ENCODE results near the gene DDIT3. TPM values are rescaled to one million over a fixed set of nuclear protein-coding genes. Genes with fewer than 3 reads are reported as not detected.

The DDIT3 gene
- total and polyA plus RNA-seq, 4 donors = 4.7 to 30.2 (median 16.2) TPM

- no peak for TF ChIP-seq FOXA2 (IDR thresholded peaks at IDR 0.05)
- no peak for TF ChIP-seq ATF3 (IDR thresholded peaks at IDR 0.05)
- TF ChIP-seq JUND (IDR thresholded peaks at IDR 0.05) = no peak
- TF ChIP-seq HNF4A (conservative IDR thresholded peaks at IDR 0.05) = no peak
- no peak for TF ChIP-seq RAD21 (IDR thresholded peaks at IDR 0.05)
- TF ChIP-seq TAF1 (conservative IDR thresholded peaks at IDR 0.05) = no peak
- TF ChIP-seq FOXA1 (IDR thresholded peaks at IDR 0.05) = no peak
- TF ChIP-seq NR2F2 (IDR thresholded peaks at IDR 0.05) = no peak
- no peak for TF ChIP-seq EGR1 (IDR thresholded peaks at IDR 0.05; ENCODE audit: low read depth in 2 of 2)
- no peak for TF ChIP-seq YY1 (IDR thresholded peaks at IDR 0.05)
- TF ChIP-seq GABPA (IDR thresholded peaks at IDR 0.05 in 1 of 2, conservative IDR thresholded peaks at IDR 0.05 in 1 of 2) = no peak
- TF ChIP-seq, protein P1, sequence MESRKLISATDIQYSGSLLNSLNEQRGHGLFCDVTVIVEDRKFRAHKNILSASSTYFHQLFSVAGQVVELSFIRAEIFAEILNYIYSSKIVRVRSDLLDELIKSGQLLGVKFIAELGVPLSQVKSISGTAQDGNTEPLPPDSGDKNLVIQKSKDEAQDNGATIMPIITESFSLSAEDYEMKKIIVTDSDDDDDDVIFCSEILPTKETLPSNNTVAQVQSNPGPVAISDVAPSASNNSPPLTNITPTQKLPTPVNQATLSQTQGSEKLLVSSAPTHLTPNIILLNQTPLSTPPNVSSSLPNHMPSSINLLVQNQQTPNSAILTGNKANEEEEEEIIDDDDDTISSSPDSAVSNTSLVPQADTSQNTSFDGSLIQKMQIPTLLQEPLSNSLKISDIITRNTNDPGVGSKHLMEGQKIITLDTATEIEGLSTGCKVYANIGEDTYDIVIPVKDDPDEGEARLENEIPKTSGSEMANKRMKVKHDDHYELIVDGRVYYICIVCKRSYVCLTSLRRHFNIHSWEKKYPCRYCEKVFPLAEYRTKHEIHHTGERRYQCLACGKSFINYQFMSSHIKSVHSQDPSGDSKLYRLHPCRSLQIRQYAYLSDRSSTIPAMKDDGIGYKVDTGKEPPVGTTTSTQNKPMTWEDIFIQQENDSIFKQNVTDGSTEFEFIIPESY (IDR thresholded peaks at IDR 0.05) = no peak
- no peak for TF ChIP-seq SP1 (IDR thresholded peaks at IDR 0.05)
- no peak for TF ChIP-seq HNF4G (IDR thresholded peaks at IDR 0.05)
- no peak for TF ChIP-seq RXRA (IDR thresholded peaks at IDR 0.05)
- TF ChIP-seq, protein P2, sequence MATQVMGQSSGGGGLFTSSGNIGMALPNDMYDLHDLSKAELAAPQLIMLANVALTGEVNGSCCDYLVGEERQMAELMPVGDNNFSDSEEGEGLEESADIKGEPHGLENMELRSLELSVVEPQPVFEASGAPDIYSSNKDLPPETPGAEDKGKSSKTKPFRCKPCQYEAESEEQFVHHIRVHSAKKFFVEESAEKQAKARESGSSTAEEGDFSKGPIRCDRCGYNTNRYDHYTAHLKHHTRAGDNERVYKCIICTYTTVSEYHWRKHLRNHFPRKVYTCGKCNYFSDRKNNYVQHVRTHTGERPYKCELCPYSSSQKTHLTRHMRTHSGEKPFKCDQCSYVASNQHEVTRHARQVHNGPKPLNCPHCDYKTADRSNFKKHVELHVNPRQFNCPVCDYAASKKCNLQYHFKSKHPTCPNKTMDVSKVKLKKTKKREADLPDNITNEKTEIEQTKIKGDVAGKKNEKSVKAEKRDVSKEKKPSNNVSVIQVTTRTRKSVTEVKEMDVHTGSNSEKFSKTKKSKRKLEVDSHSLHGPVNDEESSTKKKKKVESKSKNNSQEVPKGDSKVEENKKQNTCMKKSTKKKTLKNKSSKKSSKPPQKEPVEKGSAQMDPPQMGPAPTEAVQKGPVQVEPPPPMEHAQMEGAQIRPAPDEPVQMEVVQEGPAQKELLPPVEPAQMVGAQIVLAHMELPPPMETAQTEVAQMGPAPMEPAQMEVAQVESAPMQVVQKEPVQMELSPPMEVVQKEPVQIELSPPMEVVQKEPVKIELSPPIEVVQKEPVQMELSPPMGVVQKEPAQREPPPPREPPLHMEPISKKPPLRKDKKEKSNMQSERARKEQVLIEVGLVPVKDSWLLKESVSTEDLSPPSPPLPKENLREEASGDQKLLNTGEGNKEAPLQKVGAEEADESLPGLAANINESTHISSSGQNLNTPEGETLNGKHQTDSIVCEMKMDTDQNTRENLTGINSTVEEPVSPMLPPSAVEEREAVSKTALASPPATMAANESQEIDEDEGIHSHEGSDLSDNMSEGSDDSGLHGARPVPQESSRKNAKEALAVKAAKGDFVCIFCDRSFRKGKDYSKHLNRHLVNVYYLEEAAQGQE (IDR thresholded peaks at IDR 0.05) = no peak
- TF ChIP-seq, protein P3, sequence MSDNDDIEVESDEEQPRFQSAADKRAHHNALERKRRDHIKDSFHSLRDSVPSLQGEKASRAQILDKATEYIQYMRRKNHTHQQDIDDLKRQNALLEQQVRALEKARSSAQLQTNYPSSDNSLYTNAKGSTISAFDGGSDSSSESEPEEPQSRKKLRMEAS (IDR thresholded peaks at IDR 0.05) = no peak
- TF ChIP-seq, protein P4, sequence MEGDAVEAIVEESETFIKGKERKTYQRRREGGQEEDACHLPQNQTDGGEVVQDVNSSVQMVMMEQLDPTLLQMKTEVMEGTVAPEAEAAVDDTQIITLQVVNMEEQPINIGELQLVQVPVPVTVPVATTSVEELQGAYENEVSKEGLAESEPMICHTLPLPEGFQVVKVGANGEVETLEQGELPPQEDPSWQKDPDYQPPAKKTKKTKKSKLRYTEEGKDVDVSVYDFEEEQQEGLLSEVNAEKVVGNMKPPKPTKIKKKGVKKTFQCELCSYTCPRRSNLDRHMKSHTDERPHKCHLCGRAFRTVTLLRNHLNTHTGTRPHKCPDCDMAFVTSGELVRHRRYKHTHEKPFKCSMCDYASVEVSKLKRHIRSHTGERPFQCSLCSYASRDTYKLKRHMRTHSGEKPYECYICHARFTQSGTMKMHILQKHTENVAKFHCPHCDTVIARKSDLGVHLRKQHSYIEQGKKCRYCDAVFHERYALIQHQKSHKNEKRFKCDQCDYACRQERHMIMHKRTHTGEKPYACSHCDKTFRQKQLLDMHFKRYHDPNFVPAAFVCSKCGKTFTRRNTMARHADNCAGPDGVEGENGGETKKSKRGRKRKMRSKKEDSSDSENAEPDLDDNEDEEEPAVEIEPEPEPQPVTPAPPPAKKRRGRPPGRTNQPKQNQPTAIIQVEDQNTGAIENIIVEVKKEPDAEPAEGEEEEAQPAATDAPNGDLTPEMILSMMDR (IDR thresholded peaks at IDR 0.05; ENCODE audit: low read depth, low read length, missing input control) = no peak
- Histone ChIP-seq H3K9ac (ENCODE audit: low read depth in 1 of 2, low read length in 2 of 2) (no peak overlapping the region), H3K27ac (ENCODE audit: low read depth in 1 of 2, low read length in 2 of 2) (no peak overlapping the region), H3K9me3 (ENCODE audit: control insufficient read depth in 4 of 4, low read length in 3 of 4) (no peaks in the 10 kb centered on the region), H3K36me3 (ENCODE audit: control insufficient read depth in 4 of 4, insufficient read depth in 3 of 4, low read depth in 1 of 4, low read length in 3 of 4) (peaks cover 6 to 53% (median 38%) of the 10 kb centered on the region in 4 donors), H3K27me3 (ENCODE audit: control insufficient read depth in 4 of 4, insufficient read depth in 4 of 4, low read length in 3 of 4) (no peaks in the 10 kb centered on the region), H3K4me1 (ENCODE audit: control insufficient read depth in 4 of 4, insufficient read depth in 4 of 4, low read length in 3 of 4) (no peaks in the 10 kb centered on the region), H3K4me3 (ENCODE audit: low read depth in 1 of 3, low read length in 3 of 3) (no peak overlapping the region)
- no peak for DNase-seq (ENCODE audit: low spot score)
- 99% methylated on average over 5 of the region's 5 CpGs for WGBS
Measured at GRCh38 chr12:57534250-57534649, 13.9 kb upstream of the DDIT3 start.
